C4-2B (cell line): ENCODE results near the gene GBP2.

Source experiments
- ZFX ChIP-seq: fragments of 450-650 bp; IDR thresholded peaks from 2 replicates; pipeline ENCODE4 v1.6.1; 2017
- TF ChIP-seq, protein P1 (sequence below): fragments of 450-650 bp; conservative IDR thresholded peaks from 2 replicates; pipeline ENCODE4 v1.5.1; 2017; ENCODE audit warnings: mild to moderate bottlenecking

DNA sequence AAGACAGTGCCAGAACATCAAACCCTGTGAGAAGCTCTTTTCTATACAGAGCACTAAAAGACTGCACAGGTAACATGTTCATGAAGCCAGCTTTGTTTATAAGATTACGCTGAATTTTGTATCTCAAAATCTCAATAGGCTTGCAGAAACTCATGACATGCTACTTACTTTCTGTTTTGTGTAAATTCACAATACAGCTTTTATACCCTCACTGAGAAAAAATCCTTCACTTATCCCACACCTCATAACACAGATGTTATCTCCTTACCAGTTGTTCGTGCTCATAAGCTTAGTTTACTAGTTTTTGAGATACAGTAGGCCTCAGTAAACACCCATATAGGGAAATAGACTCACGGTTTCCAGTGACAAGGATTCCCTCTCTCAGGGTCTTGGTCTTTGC lies 24.1 kb upstream of the GBP2 start:
- TF ChIP-seq, protein P1, sequence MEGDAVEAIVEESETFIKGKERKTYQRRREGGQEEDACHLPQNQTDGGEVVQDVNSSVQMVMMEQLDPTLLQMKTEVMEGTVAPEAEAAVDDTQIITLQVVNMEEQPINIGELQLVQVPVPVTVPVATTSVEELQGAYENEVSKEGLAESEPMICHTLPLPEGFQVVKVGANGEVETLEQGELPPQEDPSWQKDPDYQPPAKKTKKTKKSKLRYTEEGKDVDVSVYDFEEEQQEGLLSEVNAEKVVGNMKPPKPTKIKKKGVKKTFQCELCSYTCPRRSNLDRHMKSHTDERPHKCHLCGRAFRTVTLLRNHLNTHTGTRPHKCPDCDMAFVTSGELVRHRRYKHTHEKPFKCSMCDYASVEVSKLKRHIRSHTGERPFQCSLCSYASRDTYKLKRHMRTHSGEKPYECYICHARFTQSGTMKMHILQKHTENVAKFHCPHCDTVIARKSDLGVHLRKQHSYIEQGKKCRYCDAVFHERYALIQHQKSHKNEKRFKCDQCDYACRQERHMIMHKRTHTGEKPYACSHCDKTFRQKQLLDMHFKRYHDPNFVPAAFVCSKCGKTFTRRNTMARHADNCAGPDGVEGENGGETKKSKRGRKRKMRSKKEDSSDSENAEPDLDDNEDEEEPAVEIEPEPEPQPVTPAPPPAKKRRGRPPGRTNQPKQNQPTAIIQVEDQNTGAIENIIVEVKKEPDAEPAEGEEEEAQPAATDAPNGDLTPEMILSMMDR = no peak
- TF ChIP-seq ZFX = no peak
